ENCODE results near the gene GET4. TPM values are rescaled to one million over a fixed set of nuclear protein-coding genes. Genes with fewer than 3 reads are reported as not detected.
"Not testable (repeated sequence)": the region's sequence is repeated elsewhere in the genome, so short reads cannot be mapped to it uniquely, and the experiment has no call there.

GET4 gene
- polyA plus RNA-seq, 1 donor, result 46.7 TPM

DNA sequence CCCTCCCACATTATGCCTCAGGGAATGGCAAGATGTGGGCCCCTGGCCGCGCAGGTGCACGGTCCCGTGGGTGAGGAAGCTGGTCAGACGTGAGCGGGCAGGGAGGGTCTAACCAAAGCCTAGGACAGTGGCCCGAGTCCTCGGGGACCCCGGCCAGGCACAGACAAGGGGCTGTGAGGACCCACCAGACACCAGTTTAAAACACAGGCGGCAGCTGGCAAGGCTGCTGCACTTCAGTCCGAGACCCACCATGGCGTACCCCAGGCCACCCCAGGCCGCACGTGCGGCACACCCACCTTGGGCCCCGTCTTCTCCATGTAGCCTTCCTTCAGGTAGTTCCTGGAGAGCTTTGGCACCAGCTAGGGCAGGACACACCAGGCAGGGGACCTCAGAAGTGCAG lies 23.5 kb downstream of the GET4 start:
- DNase-seq (ENCODE audit: low read depth), result no peak

DNA sequence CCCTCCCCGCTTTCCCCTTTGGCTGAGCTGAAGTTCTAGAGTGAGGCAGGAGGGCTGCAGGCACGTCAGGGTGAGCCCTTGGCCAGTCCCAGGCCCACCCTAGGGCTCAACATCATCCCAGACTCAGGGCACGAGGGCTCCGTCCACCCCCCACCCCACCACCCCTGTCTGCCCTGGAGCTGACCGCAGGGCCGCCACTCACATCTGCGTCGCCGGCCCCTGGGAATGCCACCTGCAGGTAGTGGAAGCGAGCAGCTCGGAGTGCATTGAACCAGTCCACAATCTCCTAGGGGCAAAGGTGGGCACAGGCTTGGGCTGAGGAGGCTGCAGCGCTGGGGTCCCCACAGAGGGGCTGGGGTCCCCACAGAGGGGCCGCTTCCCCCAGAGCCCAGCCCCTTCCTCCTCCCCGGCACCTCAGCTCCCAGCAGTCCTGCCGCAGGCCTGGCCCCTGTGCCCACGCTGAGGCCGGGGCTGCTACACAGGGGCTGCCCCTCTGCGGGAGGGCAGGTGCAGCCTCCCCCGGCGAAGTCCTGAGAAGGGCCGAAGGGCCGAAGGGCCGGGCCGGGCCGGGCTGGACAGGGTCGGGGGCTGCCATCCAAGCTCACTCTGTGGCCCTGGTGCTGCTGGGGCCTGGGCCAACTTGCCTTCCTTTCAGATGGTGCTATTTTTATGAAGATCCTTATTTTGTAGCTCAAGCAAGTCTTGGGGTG lies 24.1 kb downstream of the GET4 start:
- DNase-seq (ENCODE audit: low read depth), result no peak

- no peak for DNase-seq (ENCODE audit: low read depth)
Measured at GRCh38 chr7:901041-901387, 24.7 kb downstream of the GET4 start.

DNA sequence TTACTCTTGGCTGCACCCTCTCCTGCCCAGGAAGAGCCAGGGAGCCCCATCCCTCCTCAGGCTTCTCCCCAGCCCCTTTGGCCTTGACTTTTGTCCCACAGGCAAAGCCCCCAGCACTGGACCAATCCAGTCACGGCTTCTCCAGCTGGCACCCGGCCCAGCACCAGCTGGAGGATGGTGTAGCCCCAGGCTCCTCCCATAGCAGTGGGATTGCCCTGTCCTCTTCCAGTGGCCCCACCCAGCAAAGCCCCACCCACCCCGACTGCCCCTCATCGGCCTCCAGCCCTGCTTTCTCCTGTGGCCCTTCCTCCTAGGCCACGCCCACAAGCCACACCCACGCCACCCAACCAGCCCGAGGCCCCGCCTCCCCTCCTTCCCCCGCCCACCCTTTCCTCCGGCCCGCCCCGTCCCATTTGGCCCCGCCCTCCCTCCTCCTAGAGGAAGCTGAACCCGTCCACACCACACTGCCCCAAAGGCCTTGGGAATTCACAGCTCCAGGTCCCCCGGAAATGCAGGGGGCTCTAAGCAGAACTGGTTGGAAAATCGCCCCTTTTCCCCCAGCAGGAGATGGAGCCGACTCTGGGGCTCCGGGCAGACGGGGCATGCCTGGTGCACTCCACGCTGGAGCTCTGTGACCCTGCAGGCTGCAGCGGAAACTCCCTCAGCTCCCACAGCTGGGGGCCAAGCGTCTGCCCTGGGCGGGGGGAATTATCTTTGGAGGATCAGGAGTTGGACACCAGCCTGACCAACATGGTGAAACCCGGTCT lies 25.2 kb downstream of the GET4 start:
- DNase-seq (ENCODE audit: low read depth), result no peak

- DNase-seq (ENCODE audit: low read depth), result no peak
Measured at GRCh38 chr7:902996-903395, 26.6 kb downstream of the GET4 start.

DNA sequence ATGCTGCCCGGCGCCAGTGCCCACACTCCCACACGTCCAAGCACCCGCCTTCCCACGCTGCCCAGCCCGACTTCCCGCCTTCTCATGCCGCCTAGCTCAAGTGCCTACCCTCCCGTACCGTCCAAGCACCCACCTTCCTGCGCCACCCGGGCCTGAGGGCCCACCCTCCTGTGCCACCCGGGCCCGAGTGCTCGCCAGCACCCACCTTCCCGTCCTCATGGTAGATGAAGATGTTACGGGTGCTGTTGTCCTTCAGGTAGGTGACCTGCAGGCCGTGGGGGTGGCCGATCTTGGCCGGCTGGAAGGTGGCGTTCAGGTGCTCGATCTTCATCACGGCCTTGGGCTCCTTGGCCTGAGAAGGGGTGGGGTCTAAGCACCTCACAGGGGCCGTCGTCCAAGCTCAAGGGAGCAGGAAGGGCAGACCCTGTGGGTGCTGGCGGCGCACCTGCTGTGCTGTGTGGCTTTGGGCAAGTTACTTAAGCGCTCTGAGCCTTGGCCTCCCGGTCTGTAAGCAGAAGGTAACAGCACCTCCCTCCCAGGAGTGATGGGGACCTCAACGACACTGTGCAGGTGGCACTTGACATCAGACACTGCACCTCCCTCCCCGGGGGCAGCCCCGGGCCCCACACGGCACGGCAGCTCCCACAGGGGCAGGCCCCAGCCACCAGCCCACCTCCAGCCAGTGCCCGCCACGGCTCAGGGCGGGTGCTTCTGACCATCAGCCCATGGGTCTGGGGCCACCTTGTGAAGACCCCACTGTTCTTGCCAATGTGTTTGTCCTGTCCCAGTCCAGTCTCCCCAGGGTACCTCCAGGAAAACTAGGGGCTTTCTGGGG lies 27.8 kb downstream of the GET4 start:
- no peak for DNase-seq (ENCODE audit: low read depth)

- DNase-seq (ENCODE audit: low read depth), result no peak
Measured at GRCh38 chr7:904847-905246, 28.5 kb downstream of the GET4 start.

DNA sequence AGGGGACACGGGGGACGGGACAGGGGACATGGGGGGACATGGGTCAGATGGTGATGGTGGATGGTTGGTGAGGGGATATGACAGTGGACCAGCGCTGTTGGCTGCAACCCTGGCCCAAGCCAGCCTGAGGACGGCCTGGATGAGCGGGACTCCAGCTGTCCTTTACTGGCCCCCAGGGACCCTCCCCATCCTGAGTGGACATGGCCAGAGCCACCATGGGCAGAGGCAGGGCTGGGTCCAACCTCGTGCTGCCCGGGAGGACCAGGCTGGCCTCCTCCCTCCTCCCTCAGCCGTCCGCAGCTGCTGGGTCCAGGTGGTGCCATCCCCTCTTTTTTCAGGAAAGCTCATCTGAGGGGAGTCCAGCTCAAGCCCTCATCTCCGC lies 30.4 kb downstream of the GET4 start:
- no peak for DNase-seq (ENCODE audit: low read depth)

DNA sequence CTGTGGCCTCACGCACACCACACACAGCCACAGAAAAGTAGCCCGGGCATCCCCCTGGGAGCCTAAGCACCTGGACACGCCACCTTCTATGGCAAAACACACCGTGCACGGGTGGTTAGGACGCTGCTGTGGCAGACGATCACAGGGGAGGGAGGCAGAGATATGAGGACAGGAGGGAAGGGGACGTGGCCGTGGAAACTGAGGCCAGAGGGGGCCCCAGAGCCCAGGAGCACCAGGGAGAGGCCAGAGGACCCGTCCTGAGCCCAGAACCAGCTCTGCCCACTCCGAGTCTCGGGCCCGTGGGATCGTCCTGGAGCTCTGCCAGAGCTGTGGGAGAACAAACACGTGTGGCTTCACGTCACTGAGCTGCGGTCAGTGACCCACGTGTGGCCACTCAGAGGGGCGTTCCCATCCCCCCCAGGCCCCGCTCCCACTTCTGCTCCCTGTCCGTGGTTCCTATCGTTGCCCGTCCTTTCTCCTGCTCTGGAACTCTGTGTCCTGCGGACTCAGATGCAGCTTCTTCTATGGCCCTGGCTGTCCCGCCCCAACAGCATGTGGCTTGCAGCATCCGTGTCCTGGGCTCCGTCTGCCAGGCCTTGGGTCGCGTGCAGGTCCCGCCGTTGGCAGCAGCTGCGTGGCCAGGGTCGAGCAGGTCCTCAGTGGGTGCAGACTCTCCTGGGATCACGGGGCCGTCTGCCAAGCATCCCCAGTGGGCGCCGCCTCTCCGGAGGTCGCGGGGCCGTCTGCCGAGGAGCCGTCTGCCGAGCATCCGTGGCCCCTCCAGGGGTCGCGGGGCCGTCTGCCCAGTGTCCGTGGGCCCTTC lies 31.0 kb downstream of the GET4 start:
- no peak for DNase-seq (ENCODE audit: low read depth)

GRCh38 chr7:908159-908581 lies 31.8 kb downstream of the GET4 start:
- DNase-seq (ENCODE audit: low read depth), result no peak

- DNase-seq (ENCODE audit: low read depth), result not testable (repeated sequence)
Measured at GRCh38 chr7:908591-909357, 32.4 kb downstream of the GET4 start.

GRCh38 chr7:909358-910329 lies 33.3 kb downstream of the GET4 start:
- DNase-seq (ENCODE audit: low read depth), result no peak

- no peak for DNase-seq (ENCODE audit: low read depth)
Measured at GRCh38 chr7:910441-910861, 34.1 kb downstream of the GET4 start.

- DNase-seq (ENCODE audit: low read depth), result no peak
Measured at GRCh38 chr7:910931-911431, 34.6 kb downstream of the GET4 start.

DNA sequence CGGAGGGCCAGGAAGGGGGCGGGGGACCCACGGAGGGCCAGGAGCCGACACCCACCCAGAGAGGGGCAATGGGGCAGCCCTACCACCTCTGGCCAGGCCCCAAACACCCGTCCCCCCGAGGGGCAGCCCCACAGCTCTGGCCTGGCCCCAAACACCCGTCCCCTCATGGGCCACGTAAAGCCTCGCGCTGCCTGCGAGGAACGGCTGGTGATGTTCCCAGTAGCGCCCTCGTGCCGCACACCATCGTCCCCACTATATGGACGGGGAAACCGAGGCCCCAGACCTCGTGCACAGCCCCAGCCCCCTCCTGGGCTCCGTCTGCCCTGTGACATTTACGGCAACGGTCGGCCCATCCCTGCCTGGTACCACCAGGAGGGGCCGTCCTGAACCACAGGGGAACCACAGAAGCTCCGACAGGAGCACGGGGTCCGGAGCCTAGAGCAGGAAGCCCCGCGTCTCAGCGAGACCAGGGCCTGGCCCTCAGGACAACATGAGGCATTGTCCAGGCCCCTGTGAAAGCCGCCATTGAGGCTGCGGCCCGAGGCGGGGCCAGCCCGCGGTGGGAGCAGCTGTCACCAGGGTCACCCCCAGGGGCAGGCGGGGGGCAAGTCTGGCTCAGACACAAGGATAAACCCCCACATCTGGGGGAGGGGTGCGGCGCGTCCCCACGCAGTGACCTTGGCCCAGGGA lies 35.6 kb downstream of the GET4 start:
- DNase-seq (ENCODE audit: low read depth), result no peak

- no peak for DNase-seq (ENCODE audit: low read depth)
Measured at GRCh38 chr7:913736-914520, 37.6 kb downstream of the GET4 start.

DNA sequence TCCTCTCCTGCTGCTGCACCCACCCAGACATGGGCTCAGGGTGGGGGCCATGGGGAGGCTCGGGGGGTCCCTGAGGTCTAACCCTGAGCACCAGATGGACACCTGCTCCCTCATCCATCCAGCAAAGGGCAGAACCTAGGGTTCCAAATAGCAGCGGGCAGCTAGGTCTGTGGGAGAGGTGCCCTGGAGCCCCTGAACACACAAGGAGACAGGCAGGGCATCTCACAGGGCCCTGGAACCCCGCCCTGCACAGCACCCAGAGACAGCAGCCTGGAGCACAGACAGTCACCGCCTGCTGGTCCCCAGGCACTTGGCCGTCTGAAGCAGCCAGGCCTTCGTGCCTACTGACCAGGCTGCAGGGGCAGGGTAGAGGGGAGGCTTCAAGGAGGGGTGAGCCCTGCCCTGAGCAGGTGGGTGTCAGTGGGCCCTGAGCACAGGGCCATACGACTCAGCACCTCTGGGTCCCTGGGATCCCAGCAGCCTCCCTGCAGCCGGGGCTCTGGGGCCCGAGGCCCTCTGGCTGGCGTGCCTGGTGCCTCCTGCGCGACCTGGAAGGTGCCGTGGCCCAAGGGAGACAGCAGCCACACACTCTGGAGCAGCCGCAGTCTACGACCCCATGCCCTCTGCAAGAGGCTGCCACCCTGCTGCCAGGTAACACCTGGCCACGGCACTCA lies 38.3 kb downstream of the GET4 start:
- DNase-seq (ENCODE audit: low read depth), result no peak

Data from forelimb muscle (tissue), 1 donor.